Lung microvascular endothelial cell (primary cell): ENCODE data around the gene PAPPA. TPM values are rescaled to one million over a fixed set of nuclear protein-coding genes. Genes with fewer than 3 reads are reported as not detected.
A peak's percentile ranks its signal among the peaks of the same experiment; 100 is the strongest.

Experiments used
- DNase-seq, 2 donors: peaks; one replicate each; pipeline versions ENCODE4 v3.0.0 to v3.0.0-alpha.2; 2010; ENCODE audit warnings: low read depth in 2 of 2
- total RNA-seq: library from RNA; depleted of rRNA; stranded (reverse); fragments of >200 nt; gene quantifications from 2 replicates; pipeline ENCODE4 v1.2.1, GENCODE V29; 2014

The PAPPA gene
- total RNA-seq, 1 donor from 2014 or later, result 0.20 TPM

- peak in 1 of 2 donors; percentile 10 for DNase-seq
These were observed 438 bp upstream of the PAPPA start for GRCh38 chr9:116152941-116153764.

GRCh38 chr9:116154334-116154975 lies 864 bp downstream of the PAPPA start:
- DNase-seq, result no peak

- peak in 1 of 2 donors; percentile 39 for DNase-seq
These were observed 1.5 kb downstream of the PAPPA start for GRCh38 chr9:116154976-116155697.

- DNase-seq, result no peak
These were observed 2.1 kb downstream of the PAPPA start for GRCh38 chr9:116155698-116156039.

GRCh38 chr9:116156621-116157314 lies 3.2 kb downstream of the PAPPA start:
- peak; percentile 4 to 63 for DNase-seq

GRCh38 chr9:116157436-116158138 lies 4.0 kb downstream of the PAPPA start:
- no peak for DNase-seq

- no peak for DNase-seq
These were observed 7.3 kb downstream of the PAPPA start for GRCh38 chr9:116160676-116161571.

GRCh38 chr9:116162241-116162781 lies 8.7 kb downstream of the PAPPA start:
- DNase-seq, result no peak

GRCh38 chr9:116163293-116164055 lies 9.9 kb downstream of the PAPPA start:
- DNase-seq, result no peak

GRCh38 chr9:116165912-116166311 lies 12.3 kb downstream of the PAPPA start:
- no peak for DNase-seq

- DNase-seq, result no peak
These were observed 13.1 kb downstream of the PAPPA start for GRCh38 chr9:116166713-116167112.

- DNase-seq, result no peak
These were observed 14.6 kb downstream of the PAPPA start for GRCh38 chr9:116168231-116168630.

GRCh38 chr9:116172216-116172615 lies 18.6 kb downstream of the PAPPA start:
- no peak for DNase-seq

- DNase-seq, result no peak
These were observed 20.8 kb downstream of the PAPPA start for GRCh38 chr9:116174347-116174746.

- no peak for DNase-seq
These were observed 22.0 kb downstream of the PAPPA start for GRCh38 chr9:116175614-116176013.

GRCh38 chr9:116178481-116179211 lies 25.1 kb downstream of the PAPPA start:
- DNase-seq, result no peak

GRCh38 chr9:116179568-116179967 lies 26.0 kb downstream of the PAPPA start:
- DNase-seq, result no peak

- no peak for DNase-seq
These were observed 28.4 kb downstream of the PAPPA start for GRCh38 chr9:116181853-116182610.
